HG02623 (cell line): ENCODE data around the gene PRSS38.

ENCODE experiments used
- ATAC-seq: cut with Tn5 transposase; IDR thresholded peaks from one replicate; pipeline ENCODE4 v1.9.1; 2021; ENCODE audit warnings: moderate library complexity; ENCODE audit not compliant: unreplicated experiment

The PRSS38 gene

DNA sequence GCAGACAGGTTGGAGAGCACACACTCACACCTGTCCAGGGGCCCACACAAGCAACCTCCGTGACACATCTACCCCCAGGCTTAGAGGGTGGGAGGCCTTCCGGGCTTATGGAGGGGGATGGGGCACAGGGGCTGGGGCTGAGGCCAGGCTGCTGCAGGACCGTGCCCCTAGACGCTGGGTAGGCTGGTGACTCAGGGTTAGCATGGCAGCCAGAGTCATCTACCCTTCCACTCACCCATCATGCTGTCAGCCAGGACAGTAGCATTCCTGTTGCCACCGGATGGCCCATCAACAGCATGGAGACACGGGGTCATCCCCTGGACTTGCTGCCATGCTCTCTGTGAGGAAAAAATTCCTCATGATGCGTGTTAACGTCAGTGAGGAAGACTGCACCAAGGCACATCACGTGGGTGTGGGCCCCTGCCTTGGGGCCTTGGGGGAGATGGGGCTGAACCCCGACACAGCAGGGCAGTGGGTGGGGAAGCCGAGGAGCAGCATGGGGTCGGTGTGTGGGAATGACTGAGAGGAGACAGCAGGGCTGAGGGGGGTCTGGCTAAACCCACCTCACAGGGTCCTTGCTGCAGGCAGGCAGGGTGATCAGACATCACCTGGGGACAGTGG lies 79.5 kb downstream of the PRSS38 start:
- ATAC-seq: no peak
